GM12875 (cell line): ENCODE results near the gene TNPO2.

ENCODE experiments used
- H3K4me3 ChIP-seq: one replicate; pipeline ENCODE4 v1.5.1; 2011; ENCODE audit warnings: low read depth, low read length, control low read depth
- CTCF ChIP-seq: IDR thresholded peaks from 2 replicates; pipeline ENCODE4 v1.5.1; 2011; ENCODE audit warnings: low read depth, mild to moderate bottlenecking, control low read depth, inconsistent platforms, low read length, moderate library complexity, borderline replicate concordance; ENCODE audit not compliant: insufficient read depth

TNPO2 gene

GRCh38 chr19:12656899-12657571 lies 66.7 kb downstream of the TNPO2 start:
- TF ChIP-seq CTCF = no peak

GRCh38 chr19:12655546-12655945 lies 68.2 kb downstream of the TNPO2 start:
- no peak overlapping the region for H3K4me3 ChIP-seq
- no peak for TF ChIP-seq CTCF

More at GRCh38 chr19:12656899-12657571, 66.7 kb downstream of the TNPO2 start:
- no peak overlapping the region for H3K4me3 ChIP-seq

GRCh38 chr19:12652219-12652618 lies 71.5 kb downstream of the TNPO2 start:
- TF ChIP-seq CTCF = no peak
- no peak overlapping the region for H3K4me3 ChIP-seq

DNA sequence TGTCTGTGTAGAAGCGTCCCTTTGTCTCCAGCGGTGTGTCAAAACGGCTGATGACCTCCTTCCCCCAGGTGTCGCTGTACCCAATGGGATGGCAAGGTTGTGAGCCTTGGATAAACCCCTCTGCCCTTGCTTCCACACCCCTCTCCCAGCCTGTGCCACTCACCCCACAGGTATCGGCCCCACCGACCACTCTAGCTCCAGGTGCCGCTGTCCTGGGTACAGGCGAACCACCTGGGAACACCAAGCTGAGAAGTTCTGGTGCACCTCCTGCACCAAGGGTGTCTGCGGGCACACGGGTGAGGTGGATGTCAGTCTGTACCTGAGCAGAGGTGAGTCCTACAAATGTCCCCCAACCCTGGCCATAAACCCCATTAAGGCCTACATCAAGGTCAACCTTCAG lies 73.8 kb downstream of the TNPO2 start:
- TF ChIP-seq CTCF = no peak
- H3K4me3 ChIP-seq = no peak overlapping the region
